Measurements from ENCODE around the gene ORM2.

ORM2 gene

GRCh38 chr9:114345493-114346065 lies 15.9 kb downstream of the ORM2 start:
- peaks cover 19% of the 10 kb centered on the region for H3K4me1 ChIP-seq (ENCODE audit: control insufficient read depth, insufficient read depth, low read length)
- H3K9me3 ChIP-seq (ENCODE audit: control insufficient read depth, insufficient read depth, low read depth, low read length) = no peaks in the 10 kb centered on the region
- no peak overlapping the region for H3K4me3 ChIP-seq (ENCODE audit: low read depth, low read length)
- H3K9ac ChIP-seq (ENCODE audit: low read length) = no peak overlapping the region
- H3K36me3 ChIP-seq (ENCODE audit: control insufficient read depth, insufficient read depth, low read length) = peaks cover 82% of the 10 kb centered on the region
- H3K27ac ChIP-seq (ENCODE audit: low read depth, low read length) = no peak overlapping the region
- no peaks in the 10 kb centered on the region for H3K27me3 ChIP-seq (ENCODE audit: control insufficient read depth, insufficient read depth, low read length)

DNA sequence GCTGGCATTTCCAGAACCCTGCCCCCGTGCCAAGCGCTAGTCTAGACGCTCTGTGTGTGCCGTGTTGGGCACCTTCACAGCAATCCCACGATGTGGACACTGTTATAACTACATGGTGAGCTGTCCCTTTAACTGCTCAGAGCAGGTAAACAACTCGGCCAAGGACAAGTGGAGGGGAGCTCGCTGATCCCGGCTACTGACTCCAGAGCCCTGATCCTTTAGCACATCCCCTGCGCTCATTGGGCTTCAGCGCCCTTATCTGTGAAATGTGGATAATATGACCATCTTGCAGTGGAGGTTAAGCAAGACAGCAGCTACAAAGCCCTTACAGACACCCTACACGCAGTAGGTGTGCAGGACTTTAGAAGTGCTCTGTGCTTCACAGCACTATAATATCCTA lies 16.5 kb downstream of the ORM2 start:
- Histone ChIP-seq H3K9me3 (ENCODE audit: control insufficient read depth, insufficient read depth, low read depth, low read length) (no peaks in the 10 kb centered on the region), H3K9ac (ENCODE audit: low read length) (no peak overlapping the region), H3K27ac (ENCODE audit: low read depth, low read length) (no peak overlapping the region), H3K4me1 (ENCODE audit: control insufficient read depth, insufficient read depth, low read length) (peaks cover 19% of the 10 kb centered on the region), H3K4me3 (ENCODE audit: low read depth, low read length) (no peak overlapping the region), H3K27me3 (ENCODE audit: control insufficient read depth, insufficient read depth, low read length) (no peaks in the 10 kb centered on the region), H3K36me3 (ENCODE audit: control insufficient read depth, insufficient read depth, low read length) (peaks cover 81% of the 10 kb centered on the region)

DNA sequence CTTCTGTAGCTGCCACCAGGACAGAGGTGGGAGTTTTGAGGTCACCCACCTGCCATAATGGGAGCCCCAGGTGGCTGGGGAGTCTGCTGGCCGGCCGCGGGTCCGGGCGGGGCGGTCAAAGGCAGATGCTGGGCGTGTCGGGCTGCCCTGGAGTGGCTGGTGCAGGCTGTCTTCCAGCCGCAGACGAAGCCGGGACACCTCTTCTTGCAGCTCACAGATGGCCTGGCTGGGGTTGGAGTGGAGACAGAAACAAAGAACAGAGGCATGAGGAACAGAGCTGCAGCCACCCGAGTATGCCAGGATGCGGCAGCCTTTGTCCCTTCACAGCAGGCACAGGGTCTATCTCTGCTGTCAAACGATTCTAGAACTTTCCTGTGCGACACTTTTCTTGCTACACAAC lies 18.0 kb downstream of the ORM2 start:
- no peak overlapping the region for H3K4me3 ChIP-seq (ENCODE audit: low read depth, low read length)
- no peak overlapping the region for H3K9ac ChIP-seq (ENCODE audit: low read length)
- H3K4me1 ChIP-seq (ENCODE audit: control insufficient read depth, insufficient read depth, low read length) = peaks cover 19% of the 10 kb centered on the region
- H3K27me3 ChIP-seq (ENCODE audit: control insufficient read depth, insufficient read depth, low read length) = no peaks in the 10 kb centered on the region
- H3K36me3 ChIP-seq (ENCODE audit: control insufficient read depth, insufficient read depth, low read length) = peaks cover 74% of the 10 kb centered on the region
- H3K9me3 ChIP-seq (ENCODE audit: control insufficient read depth, insufficient read depth, low read depth, low read length) = no peaks in the 10 kb centered on the region
- no peak overlapping the region for H3K27ac ChIP-seq (ENCODE audit: low read depth, low read length)

DNA sequence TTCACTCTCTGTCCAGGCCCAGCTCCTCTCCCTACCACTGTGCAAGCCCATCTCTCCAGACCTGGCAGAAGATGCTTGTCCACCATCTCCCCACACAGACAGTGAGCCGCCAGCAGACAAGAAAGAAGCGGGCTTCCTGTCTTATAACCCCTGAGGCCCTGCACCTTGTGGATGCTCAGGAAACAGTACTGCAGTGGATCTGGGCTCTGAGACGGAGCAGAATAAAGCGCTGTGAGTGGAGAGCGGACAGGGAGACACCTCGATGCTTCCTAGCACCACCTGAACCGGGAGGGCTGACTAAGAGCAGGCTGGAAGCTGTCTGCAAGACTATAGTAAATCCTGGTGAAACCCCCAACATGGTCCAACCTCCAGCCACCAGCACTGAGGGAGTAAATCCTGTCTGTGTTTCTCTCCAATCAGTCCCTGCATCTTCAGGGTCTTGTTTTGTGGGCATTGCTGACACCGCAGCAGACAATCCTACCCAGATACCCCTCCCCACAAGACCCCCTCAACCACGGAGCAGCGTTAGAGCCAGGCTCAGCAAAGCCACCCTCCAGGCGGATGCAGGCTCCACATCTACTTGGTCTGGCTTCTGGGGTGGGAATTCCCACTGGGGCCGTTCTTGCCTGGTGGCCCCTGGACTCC lies 18.7 kb downstream of the ORM2 start:
- Histone ChIP-seq H3K9ac (ENCODE audit: low read length) (peak overlapping the region; percentile 31), H3K27me3 (ENCODE audit: control insufficient read depth, insufficient read depth, low read length) (no peaks in the 10 kb centered on the region), H3K36me3 (ENCODE audit: control insufficient read depth, insufficient read depth, low read length) (peaks cover 67% of the 10 kb centered on the region), H3K4me3 (ENCODE audit: low read depth, low read length) (no peak overlapping the region), H3K4me1 (ENCODE audit: control insufficient read depth, insufficient read depth, low read length) (peaks cover 19% of the 10 kb centered on the region), H3K27ac (ENCODE audit: low read depth, low read length) (no peak overlapping the region), H3K9me3 (ENCODE audit: control insufficient read depth, insufficient read depth, low read depth, low read length) (no peaks in the 10 kb centered on the region)

- peaks cover 65% of the 10 kb centered on the region for H3K36me3 ChIP-seq (ENCODE audit: control insufficient read depth, insufficient read depth, low read length)
- H3K4me3 ChIP-seq (ENCODE audit: low read depth, low read length) = no peak overlapping the region
- H3K27ac ChIP-seq (ENCODE audit: low read depth, low read length) = peak overlapping the region; percentile 78; the same call in 1 of the 2 replicates
Measured at GRCh38 chr9:114348906-114349482, 19.3 kb downstream of the ORM2 start.

DNA sequence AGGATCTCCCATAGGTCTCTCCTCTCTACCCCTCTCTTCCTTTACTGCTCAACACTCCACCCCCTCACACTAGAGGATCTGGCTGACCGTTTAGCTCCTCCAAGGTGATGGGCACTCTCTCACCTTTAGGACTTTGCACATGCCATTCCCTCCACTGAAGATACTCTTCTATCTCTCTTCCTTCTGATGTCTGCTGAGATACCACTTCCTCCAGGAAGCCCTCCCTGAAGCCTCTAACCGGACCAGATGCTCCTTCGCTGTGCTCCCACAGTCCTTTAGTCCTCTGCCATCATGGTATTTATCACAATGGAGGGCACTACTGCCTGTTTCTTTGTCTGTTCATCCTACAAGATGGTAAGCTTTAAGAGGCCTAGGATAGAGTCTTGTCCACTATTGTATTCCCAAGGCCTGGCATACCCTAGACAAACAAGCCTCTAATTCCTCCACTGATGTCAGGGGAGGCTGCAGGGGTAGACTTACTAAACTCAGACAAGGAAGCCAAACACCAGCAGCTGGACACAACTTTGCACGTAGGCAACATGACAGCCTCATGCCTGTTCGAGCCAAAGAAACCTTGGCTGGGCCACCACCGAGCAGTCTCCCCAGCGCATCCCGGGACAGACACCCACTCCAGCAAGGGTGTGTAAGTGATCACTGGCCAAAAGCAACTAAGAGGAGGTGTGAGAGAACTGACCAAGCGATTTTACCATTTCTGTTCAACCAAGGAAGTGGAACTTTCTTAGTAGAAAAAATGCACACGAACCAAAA lies 20.2 kb downstream of the ORM2 start:
- Histone ChIP-seq H3K9me3 (ENCODE audit: control insufficient read depth, insufficient read depth, low read depth, low read length) (no peaks in the 10 kb centered on the region), H3K9ac (ENCODE audit: low read length) (peak overlapping the region; percentile 41), H3K36me3 (ENCODE audit: control insufficient read depth, insufficient read depth, low read length) (peaks cover 57% of the 10 kb centered on the region), H3K4me3 (ENCODE audit: low read depth, low read length) (no peak overlapping the region), H3K27ac (ENCODE audit: low read depth, low read length) (peak overlapping the region; percentile 78; the same call in 1 of the 2 replicates), H3K4me1 (ENCODE audit: control insufficient read depth, insufficient read depth, low read length) (peaks cover 19% of the 10 kb centered on the region), H3K27me3 (ENCODE audit: control insufficient read depth, insufficient read depth, low read length) (no peaks in the 10 kb centered on the region)

More at GRCh38 chr9:114348906-114349482, 19.3 kb downstream of the ORM2 start:
- H3K9me3 ChIP-seq (ENCODE audit: control insufficient read depth, insufficient read depth, low read depth, low read length) = no peaks in the 10 kb centered on the region
- peak overlapping the region; percentile 41 for H3K9ac ChIP-seq (ENCODE audit: low read length)
- no peaks in the 10 kb centered on the region for H3K27me3 ChIP-seq (ENCODE audit: control insufficient read depth, insufficient read depth, low read length)
- peaks cover 19% of the 10 kb centered on the region for H3K4me1 ChIP-seq (ENCODE audit: control insufficient read depth, insufficient read depth, low read length)

DNA sequence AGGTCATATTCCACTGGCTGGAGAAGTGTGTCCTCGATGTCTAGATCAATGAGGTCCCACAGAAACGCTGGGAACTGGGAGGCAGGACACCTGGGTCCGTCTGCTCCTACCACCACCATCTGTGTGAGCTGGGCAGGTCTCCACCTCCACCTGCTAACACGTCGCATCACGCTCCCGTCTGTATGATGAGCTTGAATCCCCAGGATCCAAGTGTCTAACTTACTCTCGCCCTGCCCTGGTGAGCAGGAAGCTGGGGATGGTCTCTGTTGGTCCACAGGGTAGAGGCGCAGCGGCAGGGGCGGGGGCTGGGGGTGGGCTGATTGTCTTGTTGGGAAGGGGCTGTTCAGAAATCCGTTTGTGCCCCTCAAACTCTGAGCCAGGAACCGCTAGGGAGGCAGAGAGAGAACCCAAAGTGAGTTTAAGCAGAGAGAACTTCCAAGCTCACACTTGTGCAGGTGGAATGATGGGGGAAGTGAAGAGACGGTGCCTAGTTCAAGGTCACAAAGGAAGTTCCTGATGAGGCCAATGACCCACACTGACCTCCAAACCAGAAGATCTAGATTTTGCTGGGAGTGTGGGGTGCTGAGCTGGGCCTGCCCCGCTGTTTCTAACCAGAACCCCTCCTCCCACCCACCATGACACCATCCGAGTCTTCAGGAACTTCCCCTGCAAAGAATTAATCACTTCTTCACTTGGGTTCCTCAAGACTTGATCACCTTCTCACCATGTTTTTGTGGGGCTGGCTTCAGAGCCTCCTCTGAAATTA lies 21.1 kb downstream of the ORM2 start:
- H3K27ac ChIP-seq (ENCODE audit: low read depth, low read length) = no peak overlapping the region
- H3K4me3 ChIP-seq (ENCODE audit: low read depth, low read length) = no peak overlapping the region
- H3K27me3 ChIP-seq (ENCODE audit: control insufficient read depth, insufficient read depth, low read length) = no peaks in the 10 kb centered on the region
- no peaks in the 10 kb centered on the region for H3K9me3 ChIP-seq (ENCODE audit: control insufficient read depth, insufficient read depth, low read depth, low read length)
- no peak overlapping the region for H3K9ac ChIP-seq (ENCODE audit: low read length)
- peaks cover 55% of the 10 kb centered on the region for H3K36me3 ChIP-seq (ENCODE audit: control insufficient read depth, insufficient read depth, low read length)
- H3K4me1 ChIP-seq (ENCODE audit: control insufficient read depth, insufficient read depth, low read length) = peaks cover 19% of the 10 kb centered on the region

DNA sequence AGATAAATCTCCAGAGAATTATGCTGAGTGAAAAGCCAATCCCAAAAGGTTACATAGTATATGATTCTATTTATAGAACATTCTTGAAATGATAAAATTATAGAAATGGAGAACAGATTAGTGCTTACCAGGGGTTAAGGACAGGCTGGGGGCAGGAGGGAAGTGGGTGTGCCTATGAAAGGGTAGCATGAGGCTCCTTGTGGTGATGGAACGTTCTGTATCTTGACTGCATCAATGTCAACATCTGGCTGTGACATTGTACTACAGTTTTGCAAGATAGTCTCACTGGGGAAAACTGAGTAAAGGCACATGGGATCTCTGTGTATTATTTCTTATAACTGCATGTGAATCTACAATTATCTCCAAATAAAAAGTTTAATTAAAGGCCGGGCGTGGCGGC lies 22.3 kb downstream of the ORM2 start:
- peaks cover 55% of the 10 kb centered on the region for H3K36me3 ChIP-seq (ENCODE audit: control insufficient read depth, insufficient read depth, low read length)

DNA sequence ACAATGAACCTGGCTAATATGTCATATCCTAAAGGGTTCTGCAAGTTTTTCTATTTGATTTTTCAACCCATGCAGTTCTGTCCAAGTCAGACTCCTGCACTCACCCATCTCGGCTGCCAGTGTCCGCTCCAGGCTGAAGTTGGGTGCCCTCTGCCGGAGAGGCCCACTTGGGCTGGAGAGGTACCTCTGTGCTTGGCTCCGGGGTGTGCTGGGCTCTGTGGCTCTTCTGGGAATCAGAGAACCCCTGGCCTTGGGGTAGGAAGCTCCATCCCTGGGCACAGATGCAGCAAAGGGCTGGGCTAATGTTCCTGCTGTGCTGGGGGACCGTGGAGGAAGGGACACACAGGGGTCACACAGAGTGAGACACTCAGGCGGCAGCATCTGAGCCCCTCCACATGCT lies 26.2 kb downstream of the ORM2 start:
- H3K9ac ChIP-seq (ENCODE audit: low read length) = no peak overlapping the region
- H3K4me1 ChIP-seq (ENCODE audit: control insufficient read depth, insufficient read depth, low read length) = no peaks in the 10 kb centered on the region
- H3K36me3 ChIP-seq (ENCODE audit: control insufficient read depth, insufficient read depth, low read length) = peaks cover 63% of the 10 kb centered on the region
- H3K27me3 ChIP-seq (ENCODE audit: control insufficient read depth, insufficient read depth, low read length) = no peaks in the 10 kb centered on the region
- H3K4me3 ChIP-seq (ENCODE audit: low read depth, low read length) = no peak overlapping the region
- H3K9me3 ChIP-seq (ENCODE audit: control insufficient read depth, insufficient read depth, low read depth, low read length) = no peaks in the 10 kb centered on the region
- no peak overlapping the region for H3K27ac ChIP-seq (ENCODE audit: low read depth, low read length)

More for the DNA sequence above, 22.3 kb downstream of the ORM2 start:
- Histone ChIP-seq H3K9me3 (ENCODE audit: control insufficient read depth, insufficient read depth, low read depth, low read length) (no peaks in the 10 kb centered on the region), H3K9ac (ENCODE audit: low read length) (no peak overlapping the region), H3K27ac (ENCODE audit: low read depth, low read length) (no peak overlapping the region), H3K4me3 (ENCODE audit: low read depth, low read length) (no peak overlapping the region), H3K4me1 (ENCODE audit: control insufficient read depth, insufficient read depth, low read length) (peaks cover 19% of the 10 kb centered on the region), H3K27me3 (ENCODE audit: control insufficient read depth, insufficient read depth, low read length) (no peaks in the 10 kb centered on the region)

DNA sequence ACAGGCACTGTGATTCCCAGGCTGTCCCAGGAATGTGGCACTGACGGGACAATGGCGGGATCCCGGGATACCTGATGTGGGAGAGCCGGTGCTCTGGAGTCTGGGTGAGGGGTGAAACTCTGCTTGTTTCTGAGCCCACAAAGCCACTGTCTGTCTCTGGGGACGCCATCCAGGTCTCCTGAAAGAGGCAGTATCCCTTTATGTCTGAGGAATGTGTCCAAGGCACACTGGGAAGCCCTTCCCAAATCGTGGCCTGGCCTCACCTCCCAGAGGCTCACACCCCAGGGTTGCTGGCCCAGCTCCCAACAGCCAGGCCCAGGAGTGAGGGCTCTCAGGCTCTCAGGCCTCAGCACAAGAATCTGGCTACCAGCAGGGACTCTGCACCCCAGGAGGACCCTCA lies 27.1 kb downstream of the ORM2 start:
- Histone ChIP-seq H3K4me3 (ENCODE audit: low read depth, low read length) (no peak overlapping the region), H3K4me1 (ENCODE audit: control insufficient read depth, insufficient read depth, low read length) (no peaks in the 10 kb centered on the region), H3K27me3 (ENCODE audit: control insufficient read depth, insufficient read depth, low read length) (no peaks in the 10 kb centered on the region), H3K9me3 (ENCODE audit: control insufficient read depth, insufficient read depth, low read depth, low read length) (no peaks in the 10 kb centered on the region), H3K9ac (ENCODE audit: low read length) (no peak overlapping the region), H3K27ac (ENCODE audit: low read depth, low read length) (no peak overlapping the region; the same call in 1 of the 2 replicates), H3K36me3 (ENCODE audit: control insufficient read depth, insufficient read depth, low read length) (peaks cover 68% of the 10 kb centered on the region)
